ENCODE results near the gene NFYB. TPM values are rescaled to one million over a fixed set of nuclear protein-coding genes. Genes with fewer than 3 reads are reported as not detected.

Gene NFYB
- total and polyA plus RNA-seq, 8 donors, result 25.0 to 93.6 (median 80.7) TPM

DNA sequence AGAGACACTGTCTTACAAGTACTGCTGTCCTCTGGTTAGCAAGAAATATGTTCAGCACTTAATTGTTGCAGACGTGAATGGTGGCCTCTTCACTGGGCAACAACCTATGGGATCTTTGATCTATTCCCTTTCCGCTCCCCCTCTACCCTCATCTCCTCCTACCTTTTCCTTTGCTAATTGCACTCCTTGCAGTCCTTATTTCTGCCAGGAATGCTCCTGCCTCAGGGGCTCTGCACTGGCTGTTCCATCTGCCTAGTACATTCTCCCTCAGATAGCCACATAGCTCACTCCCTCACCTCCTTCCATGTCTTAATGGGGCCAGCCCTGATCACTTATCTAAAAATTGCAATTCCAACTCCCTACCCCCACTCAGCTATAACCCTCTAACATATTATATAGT, 4.5 kb upstream of the NFYB start:
- DNase-seq, result no peak
- no peaks in the 10 kb centered on the region for H3K27me3 ChIP-seq
- intact Hi-C loops (cut with DNase I), result no loop called here
- TF ChIP-seq, protein P1, sequence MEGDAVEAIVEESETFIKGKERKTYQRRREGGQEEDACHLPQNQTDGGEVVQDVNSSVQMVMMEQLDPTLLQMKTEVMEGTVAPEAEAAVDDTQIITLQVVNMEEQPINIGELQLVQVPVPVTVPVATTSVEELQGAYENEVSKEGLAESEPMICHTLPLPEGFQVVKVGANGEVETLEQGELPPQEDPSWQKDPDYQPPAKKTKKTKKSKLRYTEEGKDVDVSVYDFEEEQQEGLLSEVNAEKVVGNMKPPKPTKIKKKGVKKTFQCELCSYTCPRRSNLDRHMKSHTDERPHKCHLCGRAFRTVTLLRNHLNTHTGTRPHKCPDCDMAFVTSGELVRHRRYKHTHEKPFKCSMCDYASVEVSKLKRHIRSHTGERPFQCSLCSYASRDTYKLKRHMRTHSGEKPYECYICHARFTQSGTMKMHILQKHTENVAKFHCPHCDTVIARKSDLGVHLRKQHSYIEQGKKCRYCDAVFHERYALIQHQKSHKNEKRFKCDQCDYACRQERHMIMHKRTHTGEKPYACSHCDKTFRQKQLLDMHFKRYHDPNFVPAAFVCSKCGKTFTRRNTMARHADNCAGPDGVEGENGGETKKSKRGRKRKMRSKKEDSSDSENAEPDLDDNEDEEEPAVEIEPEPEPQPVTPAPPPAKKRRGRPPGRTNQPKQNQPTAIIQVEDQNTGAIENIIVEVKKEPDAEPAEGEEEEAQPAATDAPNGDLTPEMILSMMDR (IDR thresholded peaks at IDR 0.05), result no peak
- H3K36me3 ChIP-seq, result no peaks in the 10 kb centered on the region
- ATAC-seq, result no peak
- H3K4me3 ChIP-seq, result no peak overlapping the region
- H3K4me1 ChIP-seq, result peaks cover 0 to 5% of the 10 kb centered on the region in 2 donors
- H3K9me3 ChIP-seq, result no peaks in the 10 kb centered on the region
- H3K27ac ChIP-seq, result no peak overlapping the region

DNA sequence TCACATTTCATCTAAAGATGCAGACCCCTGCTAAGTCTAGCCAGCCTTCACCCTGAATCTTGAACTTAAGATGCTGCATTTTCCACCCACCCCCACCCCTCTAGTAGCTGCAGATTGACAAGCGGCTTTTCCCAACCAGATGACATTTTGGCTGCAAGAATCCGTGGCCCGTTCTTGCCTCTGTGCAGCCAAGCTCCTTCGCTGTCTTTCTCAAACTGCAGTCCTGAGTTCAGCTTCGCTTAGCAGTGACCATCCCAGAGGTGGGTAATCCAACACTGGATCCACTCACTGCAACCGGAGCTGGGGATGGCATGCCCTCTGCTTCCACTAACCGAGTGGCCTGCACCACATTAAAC, 765 bp upstream of the NFYB start:
- no peaks in the 10 kb centered on the region for H3K27me3 ChIP-seq
- no peaks in the 10 kb centered on the region for H3K36me3 ChIP-seq
- peak overlapping the region; percentile 35 to 67 for H3K4me3 ChIP-seq
- ATAC-seq, result no peak
- intact Hi-C loops (cut with DNase I), result no loop called here
- TF ChIP-seq, protein P1 (IDR thresholded peaks at IDR 0.05), result no peak
- DNase-seq, result no peak
- H3K4me1 ChIP-seq, result peaks cover 8 to 36% of the 10 kb centered on the region in 2 donors
- H3K27ac ChIP-seq, result peak overlapping the region; percentile 46 to 63
- no peaks in the 10 kb centered on the region for H3K9me3 ChIP-seq

DNA sequence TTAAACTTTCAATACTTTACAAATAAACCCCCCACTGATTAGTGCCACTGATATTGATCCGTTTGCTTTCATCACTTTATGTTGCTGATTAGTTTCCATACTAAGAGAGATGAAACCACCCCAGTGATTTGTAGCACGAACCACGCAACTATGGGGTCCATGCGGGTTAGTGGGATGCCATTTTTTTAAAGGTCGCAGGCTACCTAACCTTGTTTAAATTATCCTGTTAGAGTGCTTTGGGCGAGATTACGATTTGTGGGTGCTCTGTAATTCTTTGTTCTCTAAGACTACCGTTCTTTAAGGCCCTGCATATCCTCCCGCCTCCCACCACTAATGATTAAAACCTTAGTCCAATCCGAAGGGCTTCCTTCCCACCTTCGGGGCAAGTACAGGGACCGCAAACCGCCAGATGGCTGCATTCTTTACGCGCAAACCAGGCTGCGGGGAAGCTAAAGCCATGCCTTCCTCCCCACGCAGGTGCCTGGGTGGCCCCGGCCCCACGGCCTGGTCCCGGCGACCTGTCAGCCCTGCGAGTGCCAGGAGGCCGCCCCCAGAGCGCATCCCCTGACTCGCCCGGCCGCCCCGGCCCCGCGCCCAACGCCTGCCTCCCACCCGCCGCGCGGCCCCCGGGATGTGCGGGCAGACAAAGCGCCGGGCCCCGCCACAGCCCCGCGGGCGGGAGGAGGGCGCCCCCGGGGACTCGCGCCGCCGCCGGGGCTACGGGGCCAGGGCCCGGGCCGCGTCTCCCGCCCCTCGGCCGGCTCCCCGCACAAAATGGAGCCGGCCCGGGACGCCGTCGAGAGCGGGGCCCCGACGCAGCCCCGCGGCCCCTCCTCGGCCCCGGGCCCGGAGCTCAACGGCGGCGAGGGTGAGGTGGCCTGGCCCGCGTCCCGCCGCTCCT, 759 bp downstream of the NFYB start:
- TF ChIP-seq, protein P1 (IDR thresholded peaks at IDR 0.05), result no peak
- H3K27ac ChIP-seq, result peak overlapping the region; percentile 87 to 88
- no peaks in the 10 kb centered on the region for H3K27me3 ChIP-seq
- no peaks in the 10 kb centered on the region for H3K9me3 ChIP-seq
- peaks cover 0 to under 1% of the 10 kb centered on the region in 2 donors for H3K36me3 ChIP-seq
- H3K4me3 ChIP-seq, result peak overlapping the region; percentile 62 to 67
- intact Hi-C loops (cut with DNase I), result no loop called here
- H3K4me1 ChIP-seq, result peaks cover 10 to 47% of the 10 kb centered on the region in 2 donors
- peak; percentile 2 for ATAC-seq
- peak; percentile 30 to 90 (median 38) for DNase-seq

DNA sequence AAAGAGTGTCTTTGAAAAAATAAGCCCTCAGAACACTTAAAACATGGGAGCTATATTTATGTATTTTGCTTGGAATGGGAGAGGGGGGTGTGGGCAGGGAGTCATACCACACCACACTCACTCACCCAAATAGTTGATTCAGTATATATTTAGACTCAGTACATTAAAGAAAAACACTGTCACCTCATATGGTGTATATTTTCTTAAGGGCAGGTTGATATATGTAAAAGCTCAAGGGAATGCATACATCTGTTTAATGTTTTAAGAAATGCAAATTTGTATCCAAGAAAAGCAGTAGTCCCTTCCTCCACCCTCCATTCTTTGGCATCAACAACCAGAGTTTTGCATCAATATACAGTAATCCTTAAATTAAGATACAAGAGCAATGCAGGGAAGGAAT, 1.4 kb downstream of the NFYB start:
- TF ChIP-seq, protein P1 (IDR thresholded peaks at IDR 0.05), result no peak
- Histone ChIP-seq H3K9me3 (no peaks in the 10 kb centered on the region), H3K4me1 (peaks cover 15 to 54% of the 10 kb centered on the region in 2 donors), H3K27ac (peak overlapping the region; percentile 87 to 88), H3K27me3 (no peaks in the 10 kb centered on the region), H3K36me3 (peaks cover 0 to 7% of the 10 kb centered on the region in 2 donors), H3K4me3 (peak overlapping the region; percentile 62 to 67)
- DNase-seq (peak in 1 of 4 donors; percentile 16), ATAC-seq (no peak)
- intact Hi-C loops (cut with DNase I), result no loop called here

DNA sequence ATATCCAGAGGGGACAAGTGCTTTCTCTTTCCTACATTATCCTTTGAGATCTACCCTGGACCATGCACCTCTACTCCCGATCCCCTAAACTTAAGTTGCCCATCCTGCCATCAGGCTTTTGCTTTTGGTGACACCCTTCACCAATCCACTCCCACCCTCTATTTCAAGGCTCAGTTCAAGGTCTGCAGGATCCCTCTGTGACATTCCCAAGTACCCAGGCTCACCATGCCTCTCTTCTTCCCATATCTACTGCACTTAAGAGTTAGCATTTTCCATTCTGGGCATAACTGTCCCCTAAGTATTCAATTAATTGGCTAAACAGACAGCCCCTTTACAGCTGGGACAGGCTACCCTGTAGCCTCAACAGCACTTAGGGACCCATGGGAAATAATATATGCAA, 3.1 kb downstream of the NFYB start:
- no peaks in the 10 kb centered on the region for H3K9me3 ChIP-seq
- no peaks in the 10 kb centered on the region for H3K27me3 ChIP-seq
- H3K27ac ChIP-seq, result no peak overlapping the region
- no peak for DNase-seq
- intact Hi-C loops (cut with DNase I), result no loop called here
- peaks cover 25 to 69% of the 10 kb centered on the region in 2 donors for H3K4me1 ChIP-seq
- TF ChIP-seq, protein P1 (IDR thresholded peaks at IDR 0.05), result no peak
- peaks cover 0 to 15% of the 10 kb centered on the region in 2 donors for H3K36me3 ChIP-seq
- no peak overlapping the region for H3K4me3 ChIP-seq
- no peak for ATAC-seq

Data from left lung (tissue), 10 donors.